Caco-2 (cell line): Measurements from ENCODE around the gene TNRC18. TPM values are rescaled to one million over a fixed set of nuclear protein-coding genes. Genes with fewer than 3 reads are reported as not detected.
"Not testable (repeated sequence)": the region's sequence is repeated elsewhere in the genome, so short reads cannot be mapped to it uniquely, and the experiment has no call there.

Experiments used
- BruUV-seq: library from RNA; stranded (reverse); fragments of 400-500 nt; replicated peaks from 2 replicates; lab custom pipeline; 2021; lab: Mats Ljungman, UMichigan
- CTCF ChIA-PET: fragments of 300-600 bp; sonication (Branson Sonifier 250); formaldehyde crosslinking; loops from one replicate; lab custom pipeline; 2022; ENCODE audit warnings: antibody characterized with exemption; lab: Charles Lee
- POLR2A ChIA-PET: fragments of 300-600 bp; sonication (Branson Sonifier 250); formaldehyde crosslinking; loops from one replicate; lab custom pipeline; 2022; ENCODE audit warnings: antibody characterized with exemption; lab: Charles Lee
- DNase-seq, 2 experiments: peaks; one replicate each; pipeline versions ENCODE4 v3.0.0 to v3.0.0-alpha.2; 2020 to 2022
- H3K27me3 ChIP-seq: replicated peaks from 2 replicates; pipeline ENCODE4 v1.6.0; 2011; ENCODE audit warnings: low read length; ENCODE audit not compliant: control insufficient read depth, insufficient read depth
- H3K36me3 ChIP-seq: 2 replicates; pipeline ENCODE4 v1.5.1; 2011; ENCODE audit warnings: low read length; ENCODE audit not compliant: control insufficient read depth, insufficient read depth
- H3K4me1 ChIP-seq: fragments of 250-450 bp; sonication (Bioruptor Pico); 2 replicates; pipeline ENCODE4 v1.5.1; 2020; ENCODE audit warnings: mild to moderate bottlenecking
- H3K4me3 ChIP-seq: 2 replicates; pipeline ENCODE4 v1.5.1; 2011; ENCODE audit warnings: low read depth, mild to moderate bottlenecking, control low read depth, low read length
- H3K9me3 ChIP-seq: fragments of 250-450 bp; sonication (Bioruptor Pico); 2 replicates; pipeline ENCODE4 v1.5.1; 2020; ENCODE audit warnings: mild to moderate bottlenecking, moderate library complexity
- H3K27ac Mint-ChIP-seq: one replicate; pipeline ENCODE4 v1.8.0; 2022; ENCODE audit warnings: mixed read lengths; ENCODE audit not compliant: unreplicated experiment
- H3K27me3 Mint-ChIP-seq: one replicate; pipeline ENCODE4 v1.8.0; 2022; ENCODE audit warnings: mixed read lengths; ENCODE audit not compliant: insufficient read depth, unreplicated experiment
- H3K36me3 Mint-ChIP-seq: one replicate; pipeline ENCODE4 v1.8.0; 2022; ENCODE audit warnings: mild to moderate bottlenecking, mixed read lengths; ENCODE audit not compliant: insufficient read depth, unreplicated experiment
- H3K4me1 Mint-ChIP-seq: one replicate; pipeline ENCODE4 v1.8.0; 2022; ENCODE audit warnings: low read depth, mixed read lengths; ENCODE audit not compliant: unreplicated experiment
- H3K4me3 Mint-ChIP-seq: one replicate; pipeline ENCODE4 v1.8.0; 2022; ENCODE audit warnings: mild to moderate bottlenecking, moderate library complexity, mixed read lengths; ENCODE audit not compliant: unreplicated experiment
- H3K9me3 Mint-ChIP-seq: one replicate; pipeline ENCODE4 v1.8.0; 2022; ENCODE audit warnings: mixed read lengths; ENCODE audit not compliant: unreplicated experiment
- intact Hi-C: fragments of 100-400 bp; cut with micrococcal nuclease; formaldehyde crosslinking; loops from one replicate; pipeline ENCODE4 v1.10.0; 2022; ENCODE audit not compliant: unreplicated experiment
- total RNA-seq: library from RNA; stranded (reverse); gene quantifications from 2 replicates; pipeline ENCODE4 v1.2.3, GENCODE V29; 2022
- TF ChIP-seq, protein P1 (sequence below), 2 experiments: fragments of 200-600 bp in 1 of 2; IDR thresholded peaks; 1 replicate in 1 of 2; 2 replicates in 1 of 2; pipeline versions ENCODE4 v1.5.1 to v1.8.0; 2011 to 2022; ENCODE audit warnings: antibody characterized with exemption in 1 of 2, control low read depth in 1 of 2, inconsistent platforms in 1 of 2, low read depth in 1 of 2, low read length in 1 of 2, mild to moderate bottlenecking in 1 of 2, moderate library complexity in 1 of 2; ENCODE audit not compliant: insufficient read depth in 1 of 2, severe bottlenecking in 1 of 2, unreplicated experiment in 1 of 2

TNRC18 gene
- total RNA-seq, 1 experiment from 2014 or later = 75.6 TPM

DNA sequence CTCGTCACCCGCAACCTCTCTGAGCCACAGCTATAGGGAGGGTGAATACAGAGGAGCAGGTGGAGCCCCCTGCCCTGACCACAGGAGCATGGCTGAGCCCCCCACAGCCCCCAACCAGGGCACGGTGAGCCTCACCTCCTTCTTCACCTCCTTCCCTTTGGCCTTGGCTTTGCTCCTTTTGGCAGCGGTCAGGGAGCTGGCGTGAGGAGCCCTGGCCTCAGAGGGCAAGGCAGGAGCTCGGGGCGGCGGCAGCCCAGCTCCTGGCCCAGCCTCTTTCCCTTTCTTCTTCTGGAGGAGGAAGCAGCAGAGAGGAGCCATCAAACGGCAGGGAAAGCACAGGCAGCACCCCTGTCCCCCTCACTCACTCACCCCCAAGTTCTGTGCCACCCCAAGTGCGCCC lies 98.7 kb downstream of the TNRC18 start:
- H3K36me3 ChIP-seq = peaks cover 2% of the 10 kb centered on the region
- BruUV-seq = no TSS peak
- TF ChIP-seq, protein P1, sequence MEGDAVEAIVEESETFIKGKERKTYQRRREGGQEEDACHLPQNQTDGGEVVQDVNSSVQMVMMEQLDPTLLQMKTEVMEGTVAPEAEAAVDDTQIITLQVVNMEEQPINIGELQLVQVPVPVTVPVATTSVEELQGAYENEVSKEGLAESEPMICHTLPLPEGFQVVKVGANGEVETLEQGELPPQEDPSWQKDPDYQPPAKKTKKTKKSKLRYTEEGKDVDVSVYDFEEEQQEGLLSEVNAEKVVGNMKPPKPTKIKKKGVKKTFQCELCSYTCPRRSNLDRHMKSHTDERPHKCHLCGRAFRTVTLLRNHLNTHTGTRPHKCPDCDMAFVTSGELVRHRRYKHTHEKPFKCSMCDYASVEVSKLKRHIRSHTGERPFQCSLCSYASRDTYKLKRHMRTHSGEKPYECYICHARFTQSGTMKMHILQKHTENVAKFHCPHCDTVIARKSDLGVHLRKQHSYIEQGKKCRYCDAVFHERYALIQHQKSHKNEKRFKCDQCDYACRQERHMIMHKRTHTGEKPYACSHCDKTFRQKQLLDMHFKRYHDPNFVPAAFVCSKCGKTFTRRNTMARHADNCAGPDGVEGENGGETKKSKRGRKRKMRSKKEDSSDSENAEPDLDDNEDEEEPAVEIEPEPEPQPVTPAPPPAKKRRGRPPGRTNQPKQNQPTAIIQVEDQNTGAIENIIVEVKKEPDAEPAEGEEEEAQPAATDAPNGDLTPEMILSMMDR (IDR thresholded peaks at IDR 0.05; ENCODE audit: insufficient read depth in 1 of 2, low read depth in 1 of 2, low read length in 1 of 2, severe bottlenecking in 1 of 2, unreplicated experiment in 1 of 2) = no peak
- peaks cover 89% of the 10 kb centered on the region for H3K36me3 Mint-ChIP-seq
- H3K9me3 Mint-ChIP-seq = no peaks in the 10 kb centered on the region
- peaks cover 13% of the 10 kb centered on the region for H3K4me1 Mint-ChIP-seq
- H3K27ac Mint-ChIP-seq = peak overlapping the region; percentile 93
- POLR2A ChIA-PET = no interaction called here
- no peak overlapping the region for H3K4me3 Mint-ChIP-seq
- CTCF ChIA-PET = no interaction called here
- DNase-seq = no peak
- H3K27me3 Mint-ChIP-seq = no peaks in the 10 kb centered on the region
- intact Hi-C loops = no loop called here
- no peak overlapping the region for H3K4me3 ChIP-seq
- no peaks in the 10 kb centered on the region for H3K9me3 ChIP-seq
- no peaks in the 10 kb centered on the region for H3K27me3 ChIP-seq
- peaks cover 16% of the 10 kb centered on the region for H3K4me1 ChIP-seq

DNA sequence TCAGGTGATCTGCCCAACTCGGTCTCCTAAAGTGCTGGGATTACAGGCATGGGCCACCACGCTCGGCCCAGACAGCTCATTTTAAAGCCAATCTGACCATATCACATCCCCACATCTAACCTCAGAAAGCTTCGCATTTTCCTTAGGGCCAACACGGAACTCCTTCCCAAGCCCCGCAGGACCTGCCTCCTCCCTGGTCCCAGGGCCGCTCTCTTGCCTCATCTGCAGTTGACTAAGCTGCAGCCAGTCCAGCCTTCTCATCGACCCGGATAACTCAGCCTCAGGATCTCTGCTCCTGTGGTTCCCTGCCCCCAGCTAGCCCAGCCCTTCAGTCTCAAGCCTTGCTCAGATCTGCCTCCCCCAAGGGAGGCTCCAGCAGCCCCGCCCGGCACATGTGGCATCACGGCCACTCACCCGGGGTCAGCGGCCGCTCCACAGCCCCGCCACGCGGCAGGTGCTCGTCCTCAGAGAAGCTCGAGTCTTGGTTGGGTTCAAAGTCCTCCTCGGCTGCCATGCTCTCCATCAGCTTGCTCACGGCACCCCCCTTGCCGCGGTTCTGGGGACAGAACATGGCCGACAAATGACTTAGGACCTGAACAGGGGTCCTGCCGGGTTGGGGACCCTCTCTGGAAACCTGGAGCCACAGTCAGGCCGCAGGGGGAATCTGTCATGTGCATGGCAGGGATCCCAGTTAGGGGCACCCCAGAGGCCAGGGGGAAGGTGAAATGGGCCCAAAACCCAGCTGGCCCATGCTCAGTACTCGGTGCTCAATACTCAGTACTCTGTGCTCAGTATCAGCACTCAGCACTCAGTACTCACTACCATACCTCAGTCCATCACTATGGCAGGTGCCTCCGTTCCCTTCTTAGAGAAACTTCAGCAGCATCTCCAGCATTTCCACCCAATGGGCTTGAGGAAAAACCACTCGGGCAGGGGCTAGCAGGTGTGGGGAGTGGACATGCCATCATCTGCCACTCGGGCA lies 99.5 kb downstream of the TNRC18 start:
- Mint-ChIP-seq H3K27ac (peak overlapping the region; percentile 85), H3K4me1 (peaks cover 13% of the 10 kb centered on the region), H3K36me3 (peaks cover 89% of the 10 kb centered on the region)
- CTCF ChIA-PET, POLR2A ChIA-PET, H3K9me3 Mint-ChIP-seq, H3K9me3 ChIP-seq, intact Hi-C loops, H3K27me3 Mint-ChIP-seq, BruUV-seq, DNase-seq, H3K36me3 ChIP-seq, H3K4me3 Mint-ChIP-seq, H3K4me3 ChIP-seq, H3K27me3 ChIP-seq: not testable (repeated sequence)
- peaks cover 16% of the 10 kb centered on the region for H3K4me1 ChIP-seq

DNA sequence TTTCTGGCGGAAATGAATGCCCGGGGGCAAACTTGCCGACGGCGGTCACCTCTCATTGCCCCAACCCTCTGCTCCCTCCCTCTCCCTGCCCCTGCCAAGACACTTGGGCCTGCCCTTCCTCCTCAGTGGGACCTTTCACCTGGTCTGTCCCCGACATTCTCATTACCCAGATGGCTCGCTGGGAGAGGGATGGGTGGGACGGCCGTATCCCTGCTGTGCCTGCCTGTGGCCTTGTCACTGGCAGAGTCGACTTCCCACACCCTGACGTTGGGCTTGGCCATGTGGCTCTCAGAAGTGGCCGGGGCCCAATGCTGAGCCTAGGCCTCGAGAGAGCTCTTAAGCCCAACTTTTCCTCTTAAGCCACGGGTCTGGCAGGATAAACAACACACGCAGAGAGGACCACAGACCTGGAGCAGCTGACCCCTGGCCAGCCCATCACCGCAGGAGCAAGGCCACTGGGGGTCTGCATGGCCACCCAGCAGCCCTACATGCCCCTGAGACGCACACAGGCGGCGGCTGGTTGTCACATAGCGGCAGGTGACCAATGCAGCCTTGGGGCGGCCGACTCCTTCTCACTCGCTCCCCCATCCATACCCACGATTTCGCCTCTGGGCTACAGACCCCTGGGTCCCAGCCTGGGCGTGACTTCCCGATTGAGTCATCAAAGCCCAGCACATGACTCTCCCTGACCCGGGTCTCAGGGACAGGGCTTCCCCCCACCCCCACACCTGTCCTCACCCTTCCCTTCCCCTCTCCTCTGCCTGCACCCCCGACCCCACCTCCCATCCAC lies 100.8 kb downstream of the TNRC18 start:
- peaks cover 2% of the 10 kb centered on the region for H3K36me3 ChIP-seq
- DNase-seq = no peak
- H3K36me3 Mint-ChIP-seq = peaks cover 94% of the 10 kb centered on the region

More for the DNA sequence above, 100.8 kb downstream of the TNRC18 start:
- H3K27me3 ChIP-seq = no peaks in the 10 kb centered on the region
- H3K4me1 ChIP-seq = peaks cover 13% of the 10 kb centered on the region
- intact Hi-C loops = no loop called here
- TF ChIP-seq, protein P1 (IDR thresholded peaks at IDR 0.05; ENCODE audit: insufficient read depth in 1 of 2, low read depth in 1 of 2, low read length in 1 of 2, severe bottlenecking in 1 of 2, unreplicated experiment in 1 of 2) = no peak
- H3K9me3 ChIP-seq = peaks cover 4% of the 10 kb centered on the region
- ChIA-PET POLR2A (no interaction called here), CTCF (no interaction called here)
- no peak overlapping the region for H3K4me3 ChIP-seq
- no TSS peak for BruUV-seq
- Mint-ChIP-seq H3K4me3 (no peak overlapping the region), H3K4me1 (peaks cover 13% of the 10 kb centered on the region), H3K27ac (peak overlapping the region; percentile 85), H3K27me3 (no peaks in the 10 kb centered on the region), H3K9me3 (no peaks in the 10 kb centered on the region)
